Measurements from ENCODE around the gene NR6A1.

Gene NR6A1

DNA sequence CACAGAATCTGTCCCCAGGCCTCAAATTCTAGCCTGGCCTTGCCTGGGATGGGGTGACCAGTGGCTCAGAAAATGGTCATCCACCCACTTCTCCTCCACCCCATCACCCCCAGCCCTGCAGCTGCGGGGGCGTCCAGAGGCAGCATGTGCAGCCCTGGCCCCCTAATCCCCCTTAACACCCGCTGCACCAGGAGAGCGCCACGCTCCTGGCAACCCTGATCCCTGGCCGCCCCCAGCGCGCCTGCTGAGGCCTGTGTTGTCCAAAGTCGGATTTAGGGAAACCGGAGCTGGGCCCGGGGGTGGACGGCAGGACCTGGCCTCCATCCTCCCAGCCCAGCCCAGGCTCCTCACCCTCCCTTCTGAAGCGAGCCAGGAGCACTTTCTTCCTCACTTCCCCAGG lies 285.9 kb downstream of the NR6A1 start:
- no peak for DNase-seq
- Histone ChIP-seq H3K4me3 (ENCODE audit: low read depth, low read length) (no peak overlapping the region), H3K9me3 (no peaks in the 10 kb centered on the region), H3K27me3 (no peaks in the 10 kb centered on the region), H3K36me3 (no peaks in the 10 kb centered on the region), H3K4me1 (no peaks in the 10 kb centered on the region; the same call in 1 of the 2 replicates)
- TF ChIP-seq, protein P1, sequence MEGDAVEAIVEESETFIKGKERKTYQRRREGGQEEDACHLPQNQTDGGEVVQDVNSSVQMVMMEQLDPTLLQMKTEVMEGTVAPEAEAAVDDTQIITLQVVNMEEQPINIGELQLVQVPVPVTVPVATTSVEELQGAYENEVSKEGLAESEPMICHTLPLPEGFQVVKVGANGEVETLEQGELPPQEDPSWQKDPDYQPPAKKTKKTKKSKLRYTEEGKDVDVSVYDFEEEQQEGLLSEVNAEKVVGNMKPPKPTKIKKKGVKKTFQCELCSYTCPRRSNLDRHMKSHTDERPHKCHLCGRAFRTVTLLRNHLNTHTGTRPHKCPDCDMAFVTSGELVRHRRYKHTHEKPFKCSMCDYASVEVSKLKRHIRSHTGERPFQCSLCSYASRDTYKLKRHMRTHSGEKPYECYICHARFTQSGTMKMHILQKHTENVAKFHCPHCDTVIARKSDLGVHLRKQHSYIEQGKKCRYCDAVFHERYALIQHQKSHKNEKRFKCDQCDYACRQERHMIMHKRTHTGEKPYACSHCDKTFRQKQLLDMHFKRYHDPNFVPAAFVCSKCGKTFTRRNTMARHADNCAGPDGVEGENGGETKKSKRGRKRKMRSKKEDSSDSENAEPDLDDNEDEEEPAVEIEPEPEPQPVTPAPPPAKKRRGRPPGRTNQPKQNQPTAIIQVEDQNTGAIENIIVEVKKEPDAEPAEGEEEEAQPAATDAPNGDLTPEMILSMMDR (IDR thresholded peaks at IDR 0.05; ENCODE audit: low read depth, low read length) = no peak

GRCh38 chr9:124483481-124483880 lies 287.6 kb downstream of the NR6A1 start:
- Histone ChIP-seq H3K9me3 (no peaks in the 10 kb centered on the region), H3K27me3 (no peaks in the 10 kb centered on the region), H3K4me1 (peaks cover 5% of the 10 kb centered on the region), H3K36me3 (no peaks in the 10 kb centered on the region), H3K4me3 (ENCODE audit: low read depth, low read length) (no peak overlapping the region)
- DNase-seq = no peak
- TF ChIP-seq, protein P1 (IDR thresholded peaks at IDR 0.05; ENCODE audit: low read depth, low read length) = no peak

- Histone ChIP-seq H3K9me3 (no peaks in the 10 kb centered on the region), H3K4me1 (peaks cover 10% of the 10 kb centered on the region), H3K36me3 (no peaks in the 10 kb centered on the region), H3K27me3 (no peaks in the 10 kb centered on the region; the same call in 1 of the 2 replicates), H3K4me3 (ENCODE audit: low read depth, low read length) (peak overlapping the region; percentile 34)
- DNase-seq = peak; percentile 32
- TF ChIP-seq, protein P1 (IDR thresholded peaks at IDR 0.05; ENCODE audit: low read depth, low read length) = no peak
These were observed 288.6 kb downstream of the NR6A1 start for GRCh38 chr9:124482431-124483031.

GRCh38 chr9:124481115-124481514 lies 290.0 kb downstream of the NR6A1 start:
- Histone ChIP-seq H3K4me3 (ENCODE audit: low read depth, low read length) (no peak overlapping the region), H3K9me3 (no peaks in the 10 kb centered on the region), H3K4me1 (peaks cover 14% of the 10 kb centered on the region), H3K27me3 (no peaks in the 10 kb centered on the region; the same call in 1 of the 2 replicates), H3K36me3 (no peaks in the 10 kb centered on the region)
- TF ChIP-seq, protein P1 (IDR thresholded peaks at IDR 0.05; ENCODE audit: low read depth, low read length) = no peak
- DNase-seq = no peak

- Histone ChIP-seq H3K36me3 (no peaks in the 10 kb centered on the region), H3K9me3 (no peaks in the 10 kb centered on the region), H3K4me1 (peaks cover 14% of the 10 kb centered on the region), H3K27me3 (no peaks in the 10 kb centered on the region; the same call in 1 of the 2 replicates), H3K4me3 (ENCODE audit: low read depth, low read length) (no peak overlapping the region)
- DNase-seq = peak; percentile 65
- TF ChIP-seq, protein P1 (IDR thresholded peaks at IDR 0.05; ENCODE audit: low read depth, low read length) = peak; percentile 65
These were observed 290.5 kb downstream of the NR6A1 start for GRCh38 chr9:124480621-124480981.

- Histone ChIP-seq H3K27me3 (no peaks in the 10 kb centered on the region; the same call in 1 of the 2 replicates), H3K4me3 (ENCODE audit: low read depth, low read length) (no peak overlapping the region), H3K4me1 (peaks cover 14% of the 10 kb centered on the region), H3K36me3 (no peaks in the 10 kb centered on the region), H3K9me3 (no peaks in the 10 kb centered on the region)
- TF ChIP-seq, protein P1 (IDR thresholded peaks at IDR 0.05; ENCODE audit: low read depth, low read length) = no peak
- no peak for DNase-seq
These were observed 291.0 kb downstream of the NR6A1 start for GRCh38 chr9:124479947-124480620.
